LNCaP clone FGC (cell line): ENCODE results near the gene ITPR2.

Experiments used
- DNase-seq: peaks from one replicate; pipeline ENCODE4 v3.0.0-alpha.2; 2011; ENCODE audit warnings: low read depth
- H3K4me3 ChIP-seq: 2 replicates; pipeline ENCODE4 v1.5.1; 2011; ENCODE audit warnings: mild to moderate bottlenecking, low read depth, low read length, control low read depth
- CTCF ChIP-seq: IDR thresholded peaks from 2 replicates; pipeline ENCODE4 v1.5.1; 2012; ENCODE audit warnings: mild to moderate bottlenecking; ENCODE audit not compliant: control insufficient read depth, insufficient read depth; ENCODE audit errors: extremely low read depth

ITPR2 gene

DNA sequence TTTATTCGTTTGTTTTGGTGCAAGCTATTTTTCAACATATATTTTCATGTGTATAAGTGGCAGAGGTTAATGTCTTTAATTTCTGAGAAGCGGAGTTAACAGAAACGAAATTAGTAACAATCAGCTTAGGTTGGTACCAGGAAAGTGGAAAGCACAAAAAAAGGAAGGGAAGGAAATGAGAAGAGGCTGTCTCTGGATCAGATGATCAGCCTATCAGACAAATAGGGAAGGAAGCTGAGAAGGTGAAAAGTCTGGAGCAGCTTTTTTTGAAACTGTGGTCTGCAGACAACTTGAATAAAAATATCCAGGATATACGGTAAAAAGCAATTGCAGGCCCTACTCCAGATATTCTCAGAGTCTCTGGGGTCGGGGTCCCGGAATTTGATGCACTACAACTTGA, 372.6 kb downstream of the ITPR2 start:
- no peak overlapping the region for H3K4me3 ChIP-seq
- TF ChIP-seq CTCF, result no peak

DNA sequence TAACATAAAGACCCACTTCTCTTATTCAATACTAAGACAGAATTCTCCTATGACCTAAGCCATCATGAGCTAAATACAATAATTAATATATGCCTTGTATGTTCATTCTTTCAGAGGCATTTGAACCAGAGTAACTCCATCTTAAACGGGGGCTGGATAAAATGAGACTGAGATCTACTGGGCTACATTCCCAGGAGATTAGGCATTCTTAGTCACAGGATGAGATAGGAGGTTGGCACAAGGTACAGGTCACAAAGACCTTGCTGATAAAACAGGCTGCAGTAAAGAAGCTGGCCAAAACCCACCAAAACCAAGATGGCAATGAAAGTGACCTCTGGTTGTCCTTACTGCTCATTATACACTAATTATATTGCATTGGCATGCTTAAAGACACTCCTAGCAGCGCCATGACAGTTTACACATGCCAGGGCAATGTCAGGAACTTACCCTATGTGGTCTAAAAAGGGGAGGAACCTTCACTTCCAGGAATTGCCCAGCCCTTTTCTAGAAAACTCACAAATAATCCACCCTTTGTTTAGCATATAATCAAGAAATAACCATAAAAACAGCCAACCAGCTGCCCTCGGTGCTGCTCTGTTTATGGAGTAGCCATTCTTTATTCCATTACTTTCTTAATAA, 376.9 kb downstream of the ITPR2 start:
- DNase-seq, result no peak
- H3K4me3 ChIP-seq, result no peak overlapping the region
- no peak for TF ChIP-seq CTCF

More for the DNA sequence above, 372.6 kb downstream of the ITPR2 start:
- no peak for DNase-seq

- no peak for DNase-seq
- H3K4me3 ChIP-seq, result no peak overlapping the region
- no peak for TF ChIP-seq CTCF
These were observed 379.7 kb downstream of the ITPR2 start for GRCh38 chr12:26453246-26453645.

DNA sequence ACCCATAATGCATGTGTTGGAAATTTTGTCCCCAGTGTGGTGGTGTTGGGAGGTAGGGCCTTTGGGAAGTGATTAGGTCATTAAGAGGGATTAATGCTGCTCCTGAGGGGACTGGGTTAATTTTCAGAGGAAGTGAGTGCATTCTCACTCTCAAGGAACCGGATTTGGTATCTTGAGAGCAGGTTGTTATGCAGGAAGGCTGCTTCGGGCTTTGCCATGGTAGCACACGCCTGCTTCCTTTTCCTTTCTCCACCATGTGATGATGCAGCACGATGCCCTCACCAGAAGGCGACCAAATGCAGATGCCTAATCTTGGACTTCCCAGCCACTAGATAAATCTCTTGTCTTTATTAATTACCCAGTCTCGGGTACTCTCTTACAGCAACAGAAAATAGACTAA, 380.5 kb downstream of the ITPR2 start:
- no peak for DNase-seq
- TF ChIP-seq CTCF, result no peak
- H3K4me3 ChIP-seq, result no peak overlapping the region

- DNase-seq, result no peak
- no peak overlapping the region for H3K4me3 ChIP-seq
- TF ChIP-seq CTCF, result no peak
These were observed 381.2 kb downstream of the ITPR2 start for GRCh38 chr12:26451763-26452162.

- no peak overlapping the region for H3K4me3 ChIP-seq
- TF ChIP-seq CTCF, result no peak
- no peak for DNase-seq
These were observed 387.1 kb downstream of the ITPR2 start for GRCh38 chr12:26445909-26446308.

- TF ChIP-seq CTCF, result no peak
- no peak for DNase-seq
- H3K4me3 ChIP-seq, result no peak overlapping the region
These were observed 389.7 kb downstream of the ITPR2 start for GRCh38 chr12:26443309-26443708.
